Glutamatergic neuron (in vitro differentiated cells): ENCODE data around the gene CCNQ. TPM values are rescaled to one million over a fixed set of nuclear protein-coding genes. Genes with fewer than 3 reads are reported as not detected.

Experiments
- DNase-seq: peaks from one replicate; pipeline ENCODE4 v3.0.0; 2022
- H3K27ac Mint-ChIP-seq: one replicate; pipeline ENCODE4 v1.8.0; 2020; ENCODE audit warnings: mild to moderate bottlenecking, mixed read lengths, inconsistent platforms; ENCODE audit not compliant: unreplicated experiment
- H3K27me3 Mint-ChIP-seq: one replicate; pipeline ENCODE4 v1.8.0; 2020; ENCODE audit warnings: mild to moderate bottlenecking, moderate library complexity, mixed read lengths, inconsistent platforms; ENCODE audit not compliant: unreplicated experiment
- H3K36me3 Mint-ChIP-seq: one replicate; pipeline ENCODE4 v1.8.0; 2020; ENCODE audit warnings: mild to moderate bottlenecking, mixed read lengths, inconsistent platforms; ENCODE audit not compliant: unreplicated experiment
- H3K4me1 Mint-ChIP-seq: one replicate; pipeline ENCODE4 v1.8.0; 2020; ENCODE audit warnings: mild to moderate bottlenecking, low read depth, mixed read lengths, inconsistent platforms; ENCODE audit not compliant: unreplicated experiment
- H3K4me3 Mint-ChIP-seq: one replicate; pipeline ENCODE4 v1.8.0; 2020; ENCODE audit warnings: mild to moderate bottlenecking, mixed read lengths, inconsistent platforms; ENCODE audit not compliant: unreplicated experiment
- H3K9me3 Mint-ChIP-seq: one replicate; pipeline ENCODE4 v1.8.0; 2020; ENCODE audit warnings: mild to moderate bottlenecking, moderate library complexity, mixed read lengths, inconsistent platforms; ENCODE audit not compliant: unreplicated experiment
- total RNA-seq: library from RNA; stranded (reverse); fragmentation: NEBNext Ultra II Directional; extraction: Animal tissue kit (Norgen Biotek cat#: 25700); gene quantifications from one replicate; pipeline ENCODE4 v1.2.1, GENCODE V29; 2021; ENCODE audit not compliant: unreplicated experiment
- TF ChIP-seq, protein P1 (sequence below): fragments of 200-600 bp; sonication (generic); IDR thresholded peaks from one replicate; pipeline ENCODE4 v1.5.0; 2021; ENCODE audit not compliant: partially characterized antibody, unreplicated experiment

CCNQ gene
- total RNA-seq, 1 donor from 2014 or later = 28.9 TPM

DNA sequence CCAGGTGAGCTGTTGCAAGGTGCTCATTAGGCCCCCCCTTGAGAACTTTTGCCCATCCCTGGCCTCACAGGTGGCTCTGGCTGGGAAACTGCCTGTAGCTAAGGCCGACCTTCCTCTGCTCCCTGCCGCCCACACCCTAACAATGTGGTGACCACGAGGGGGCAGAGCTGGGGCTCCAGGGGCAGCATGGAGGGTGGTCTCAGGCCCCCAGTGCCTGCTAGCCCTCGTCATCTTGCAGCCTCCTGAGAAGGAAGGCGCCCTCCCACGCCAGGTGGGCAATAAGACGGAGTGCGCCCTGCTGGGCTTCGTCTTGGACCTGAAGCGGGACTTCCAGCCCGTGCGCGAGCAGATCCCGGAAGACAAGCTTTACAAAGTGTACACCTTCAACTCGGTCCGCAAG, 49.1 kb downstream of the CCNQ start:
- DNase-seq = no peak
- Mint-ChIP-seq H3K9me3 (peaks cover 3% of the 10 kb centered on the region), H3K4me1 (peaks cover 2% of the 10 kb centered on the region), H3K36me3 (no peaks in the 10 kb centered on the region), H3K27ac (no peak overlapping the region), H3K4me3 (no peak overlapping the region), H3K27me3 (peaks cover 7% of the 10 kb centered on the region)
- TF ChIP-seq, protein P1, sequence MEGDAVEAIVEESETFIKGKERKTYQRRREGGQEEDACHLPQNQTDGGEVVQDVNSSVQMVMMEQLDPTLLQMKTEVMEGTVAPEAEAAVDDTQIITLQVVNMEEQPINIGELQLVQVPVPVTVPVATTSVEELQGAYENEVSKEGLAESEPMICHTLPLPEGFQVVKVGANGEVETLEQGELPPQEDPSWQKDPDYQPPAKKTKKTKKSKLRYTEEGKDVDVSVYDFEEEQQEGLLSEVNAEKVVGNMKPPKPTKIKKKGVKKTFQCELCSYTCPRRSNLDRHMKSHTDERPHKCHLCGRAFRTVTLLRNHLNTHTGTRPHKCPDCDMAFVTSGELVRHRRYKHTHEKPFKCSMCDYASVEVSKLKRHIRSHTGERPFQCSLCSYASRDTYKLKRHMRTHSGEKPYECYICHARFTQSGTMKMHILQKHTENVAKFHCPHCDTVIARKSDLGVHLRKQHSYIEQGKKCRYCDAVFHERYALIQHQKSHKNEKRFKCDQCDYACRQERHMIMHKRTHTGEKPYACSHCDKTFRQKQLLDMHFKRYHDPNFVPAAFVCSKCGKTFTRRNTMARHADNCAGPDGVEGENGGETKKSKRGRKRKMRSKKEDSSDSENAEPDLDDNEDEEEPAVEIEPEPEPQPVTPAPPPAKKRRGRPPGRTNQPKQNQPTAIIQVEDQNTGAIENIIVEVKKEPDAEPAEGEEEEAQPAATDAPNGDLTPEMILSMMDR = no peak

DNA sequence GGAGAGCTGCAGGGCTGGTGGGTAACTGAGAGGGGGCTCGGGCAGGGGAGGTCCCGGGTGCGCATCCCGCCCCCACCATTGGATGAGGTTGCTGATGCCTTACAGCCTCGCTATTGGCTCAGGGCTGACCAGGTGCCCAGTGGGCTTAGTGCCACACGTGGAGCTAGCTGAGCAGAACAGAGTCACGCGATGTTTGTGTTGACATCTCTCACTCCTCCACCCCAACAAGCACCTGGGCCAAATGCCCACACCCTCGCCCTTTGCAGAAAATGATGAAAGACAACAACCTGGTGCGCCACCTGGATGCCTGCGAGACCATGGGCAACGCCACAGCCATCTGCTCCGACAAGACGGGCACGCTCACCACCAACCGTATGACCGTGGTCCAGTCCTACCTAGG, 49.7 kb downstream of the CCNQ start:
- Mint-ChIP-seq H3K36me3 (no peaks in the 10 kb centered on the region), H3K9me3 (peaks cover 3% of the 10 kb centered on the region), H3K27me3 (peaks cover 7% of the 10 kb centered on the region), H3K27ac (no peak overlapping the region), H3K4me1 (peaks cover 2% of the 10 kb centered on the region), H3K4me3 (no peak overlapping the region)
- TF ChIP-seq, protein P1 = no peak
- no peak for DNase-seq

DNA sequence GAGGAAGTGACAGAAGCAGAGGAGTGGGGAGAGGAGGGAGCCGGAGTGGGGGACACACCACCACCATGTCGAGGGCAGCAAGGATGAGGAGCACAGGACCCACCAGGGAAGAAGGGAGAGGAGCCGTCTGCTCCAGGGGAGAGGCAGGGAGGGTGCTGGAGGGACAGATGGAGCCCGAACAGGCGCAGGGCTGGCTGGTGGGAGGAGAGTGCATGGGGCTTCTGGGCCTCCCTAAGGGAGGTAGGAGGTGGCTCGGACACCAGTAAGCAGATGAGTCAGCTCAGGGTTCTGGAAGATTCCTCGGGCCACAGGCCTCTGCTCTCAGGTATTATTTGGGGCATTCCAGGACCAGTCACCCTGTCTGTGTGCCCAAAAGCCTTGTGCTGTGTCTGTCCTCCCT, 51.7 kb downstream of the CCNQ start:
- TF ChIP-seq, protein P1 = no peak
- H3K36me3 Mint-ChIP-seq = no peaks in the 10 kb centered on the region
- no peak for DNase-seq
- H3K4me1 Mint-ChIP-seq = peaks cover 2% of the 10 kb centered on the region
- no peak overlapping the region for H3K27ac Mint-ChIP-seq
- H3K4me3 Mint-ChIP-seq = no peak overlapping the region
- peaks cover 7% of the 10 kb centered on the region for H3K27me3 Mint-ChIP-seq
- H3K9me3 Mint-ChIP-seq = no peaks in the 10 kb centered on the region

DNA sequence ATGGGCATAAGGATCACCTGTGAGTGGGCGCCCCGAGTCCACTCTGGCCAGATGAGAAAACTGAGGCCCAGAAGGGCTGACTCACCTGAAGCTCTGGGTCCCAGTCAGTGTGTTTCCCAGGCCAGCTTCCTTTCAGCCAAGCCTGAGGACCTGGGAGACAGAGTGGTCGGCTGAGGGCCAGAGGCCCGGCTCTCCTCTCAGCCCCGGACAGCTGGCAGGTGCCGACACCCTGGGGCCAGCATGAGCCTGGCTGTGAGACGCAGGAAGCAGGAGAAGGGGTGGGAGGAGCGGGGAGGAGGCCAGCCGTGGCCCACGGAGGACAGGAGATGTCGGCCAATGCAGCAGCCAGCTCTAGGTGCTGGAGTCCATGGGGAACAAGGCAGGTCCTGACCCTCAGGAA, 52.6 kb downstream of the CCNQ start:
- Mint-ChIP-seq H3K4me1 (peaks cover 2% of the 10 kb centered on the region), H3K9me3 (no peaks in the 10 kb centered on the region), H3K36me3 (no peaks in the 10 kb centered on the region), H3K27ac (no peak overlapping the region), H3K4me3 (no peak overlapping the region), H3K27me3 (peaks cover 7% of the 10 kb centered on the region)
- no peak for DNase-seq
- TF ChIP-seq, protein P1 = no peak

DNA sequence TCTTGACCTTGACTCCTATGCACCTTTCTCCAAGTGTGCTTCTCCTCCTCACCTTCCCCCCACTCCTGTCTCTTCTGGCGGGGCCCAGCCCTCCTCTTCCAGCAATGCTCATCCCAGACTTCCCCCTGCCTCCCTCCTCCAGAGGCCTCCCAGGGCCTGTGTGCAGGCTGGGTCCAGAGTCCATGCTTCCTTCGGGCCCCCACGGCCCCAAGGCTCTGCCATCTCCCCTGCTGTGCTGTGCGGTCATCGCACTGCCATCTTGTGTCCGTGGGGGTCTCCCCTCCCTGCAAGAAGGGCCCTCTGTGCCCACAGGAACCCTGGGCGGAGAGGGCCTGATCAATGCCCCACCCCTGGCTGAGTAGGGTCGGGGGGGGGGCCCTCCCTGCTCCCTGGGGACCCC, 54.2 kb downstream of the CCNQ start:
- Mint-ChIP-seq H3K9me3 (peaks cover 2% of the 10 kb centered on the region), H3K4me3 (no peak overlapping the region), H3K27me3 (peaks cover 7% of the 10 kb centered on the region), H3K36me3 (no peaks in the 10 kb centered on the region), H3K4me1 (peaks cover 4% of the 10 kb centered on the region), H3K27ac (no peak overlapping the region)
- no peak for DNase-seq
- TF ChIP-seq, protein P1 = no peak
